ENCODE results near the gene MLF2. TPM values are rescaled to one million over a fixed set of nuclear protein-coding genes. Genes with fewer than 3 reads are reported as not detected.

Gene MLF2
- total and polyA plus RNA-seq, 9 of the 15 experiments (the other 6 are each of a cell fraction or from before 2014, with no cell fraction given) = 11.4 to 190 (median 139) TPM

DNA sequence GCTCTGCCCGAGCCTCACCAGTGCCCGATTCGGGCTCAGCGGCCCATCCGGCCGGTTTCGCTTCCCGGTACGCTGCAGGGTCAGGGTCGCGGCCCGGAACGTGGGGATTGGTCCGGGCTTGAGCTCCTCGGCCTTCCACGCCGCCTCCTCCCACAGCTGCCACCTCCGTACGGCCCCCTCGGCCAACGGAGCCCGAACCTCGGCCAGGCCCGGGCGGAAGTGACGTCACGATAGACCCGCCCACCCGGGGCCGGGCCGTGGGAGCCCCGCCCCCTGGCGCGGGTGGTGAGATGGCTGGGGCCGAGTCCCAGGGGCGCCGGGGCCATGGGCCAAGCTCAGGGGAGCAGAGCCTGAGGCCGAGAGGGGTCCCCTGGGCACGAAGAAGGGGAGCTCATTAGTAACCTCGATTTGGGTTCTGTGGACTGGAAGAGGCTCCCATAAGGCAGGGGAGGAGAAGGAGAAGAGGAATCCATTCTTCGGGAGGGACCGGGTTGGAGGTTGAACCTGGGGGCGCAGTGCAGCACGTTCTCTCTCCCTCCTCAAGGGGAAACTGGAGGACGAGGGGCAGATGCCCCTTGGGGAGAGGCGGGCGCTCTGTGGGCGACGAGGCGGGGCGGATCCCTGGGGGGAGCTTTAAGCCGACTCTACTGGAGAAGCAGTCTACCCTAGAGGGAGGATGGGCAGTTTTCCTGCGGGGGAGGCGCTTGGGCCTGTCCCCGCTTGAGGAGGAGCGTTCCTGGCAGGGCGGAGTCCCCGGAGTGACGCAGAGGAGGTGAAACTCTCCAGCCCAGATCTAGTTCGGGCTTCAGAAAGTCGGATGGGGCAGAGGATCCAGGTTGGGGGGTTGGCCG lies at the start of gene MLF2 (continued):
- TF ChIP-seq ARNT (IDR thresholded peaks at IDR 0.05) (no peak; a peak in 1 of 4 replicates), ZNF408 (CRISPR knock-in tag; IDR thresholded peaks at IDR 0.05; ENCODE audit: low read depth) (no peak), MLX (CRISPR knock-in tag; conservative IDR thresholded peaks at IDR 0.05) (no peak), SREBF1 (IDR thresholded peaks at IDR 0.05; ENCODE audit: borderline replicate concordance, low read depth, low read length) (no peak), ZNF778 (CRISPR knock-in tag; IDR thresholded peaks at IDR 0.05) (no peak), CHCHD3 (CRISPR knock-in tag; IDR thresholded peaks at IDR 0.05) (no peak), GATAD2A (IDR thresholded peaks at IDR 0.05) (no peak), ZNF124 (CRISPR knock-in tag; IDR thresholded peaks at IDR 0.05) (no peak), HSF4 (CRISPR knock-in tag; IDR thresholded peaks at IDR 0.05; ENCODE audit: borderline replicate concordance) (no peak), NFIC (IDR thresholded peaks at IDR 0.05) (peak; percentile 19; the same call in 1 of the 2 replicates), ZNF324 (CRISPR knock-in tag; IDR thresholded peaks at IDR 0.05) (no peak), ETS1 (conservative IDR thresholded peaks at IDR 0.05; ENCODE audit: control insufficient read depth, low read depth, low read length) (peak; percentile 57; the same call in 1 of the 2 replicates), TEAD2 (tag; IDR thresholded peaks at IDR 0.05) (no peak), ZNF316 (IDR thresholded peaks at IDR 0.05) (no peak), ZNF436 (CRISPR knock-in tag; IDR thresholded peaks at IDR 0.05) (no peak)
- TF ChIP-seq, protein P1, sequence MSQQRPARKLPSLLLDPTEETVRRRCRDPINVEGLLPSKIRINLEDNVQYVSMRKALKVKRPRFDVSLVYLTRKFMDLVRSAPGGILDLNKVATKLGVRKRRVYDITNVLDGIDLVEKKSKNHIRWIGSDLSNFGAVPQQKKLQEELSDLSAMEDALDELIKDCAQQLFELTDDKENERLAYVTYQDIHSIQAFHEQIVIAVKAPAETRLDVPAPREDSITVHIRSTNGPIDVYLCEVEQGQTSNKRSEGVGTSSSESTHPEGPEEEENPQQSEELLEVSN (IDR thresholded peaks at IDR 0.05; ENCODE audit: borderline replicate concordance in 1 of 2, extremely low read depth in 1 of 2, insufficient read depth in 1 of 2, insufficient read length in 1 of 2, low read depth in 1 of 2, low read length in 1 of 2, poor library complexity in 1 of 2, severe bottlenecking in 1 of 2) = no peak
- TF ChIP-seq, protein P2, sequence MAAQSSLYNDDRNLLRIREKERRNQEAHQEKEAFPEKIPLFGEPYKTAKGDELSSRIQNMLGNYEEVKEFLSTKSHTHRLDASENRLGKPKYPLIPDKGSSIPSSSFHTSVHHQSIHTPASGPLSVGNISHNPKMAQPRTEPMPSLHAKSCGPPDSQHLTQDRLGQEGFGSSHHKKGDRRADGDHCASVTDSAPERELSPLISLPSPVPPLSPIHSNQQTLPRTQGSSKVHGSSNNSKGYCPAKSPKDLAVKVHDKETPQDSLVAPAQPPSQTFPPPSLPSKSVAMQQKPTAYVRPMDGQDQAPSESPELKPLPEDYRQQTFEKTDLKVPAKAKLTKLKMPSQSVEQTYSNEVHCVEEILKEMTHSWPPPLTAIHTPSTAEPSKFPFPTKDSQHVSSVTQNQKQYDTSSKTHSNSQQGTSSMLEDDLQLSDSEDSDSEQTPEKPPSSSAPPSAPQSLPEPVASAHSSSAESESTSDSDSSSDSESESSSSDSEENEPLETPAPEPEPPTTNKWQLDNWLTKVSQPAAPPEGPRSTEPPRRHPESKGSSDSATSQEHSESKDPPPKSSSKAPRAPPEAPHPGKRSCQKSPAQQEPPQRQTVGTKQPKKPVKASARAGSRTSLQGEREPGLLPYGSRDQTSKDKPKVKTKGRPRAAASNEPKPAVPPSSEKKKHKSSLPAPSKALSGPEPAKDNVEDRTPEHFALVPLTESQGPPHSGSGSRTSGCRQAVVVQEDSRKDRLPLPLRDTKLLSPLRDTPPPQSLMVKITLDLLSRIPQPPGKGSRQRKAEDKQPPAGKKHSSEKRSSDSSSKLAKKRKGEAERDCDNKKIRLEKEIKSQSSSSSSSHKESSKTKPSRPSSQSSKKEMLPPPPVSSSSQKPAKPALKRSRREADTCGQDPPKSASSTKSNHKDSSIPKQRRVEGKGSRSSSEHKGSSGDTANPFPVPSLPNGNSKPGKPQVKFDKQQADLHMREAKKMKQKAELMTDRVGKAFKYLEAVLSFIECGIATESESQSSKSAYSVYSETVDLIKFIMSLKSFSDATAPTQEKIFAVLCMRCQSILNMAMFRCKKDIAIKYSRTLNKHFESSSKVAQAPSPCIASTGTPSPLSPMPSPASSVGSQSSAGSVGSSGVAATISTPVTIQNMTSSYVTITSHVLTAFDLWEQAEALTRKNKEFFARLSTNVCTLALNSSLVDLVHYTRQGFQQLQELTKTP (IDR thresholded peaks at IDR 0.05; ENCODE audit: low read depth in 1 of 2, partially characterized antibody in 2 of 2) = no peak
- TF ChIP-seq, protein P3, sequence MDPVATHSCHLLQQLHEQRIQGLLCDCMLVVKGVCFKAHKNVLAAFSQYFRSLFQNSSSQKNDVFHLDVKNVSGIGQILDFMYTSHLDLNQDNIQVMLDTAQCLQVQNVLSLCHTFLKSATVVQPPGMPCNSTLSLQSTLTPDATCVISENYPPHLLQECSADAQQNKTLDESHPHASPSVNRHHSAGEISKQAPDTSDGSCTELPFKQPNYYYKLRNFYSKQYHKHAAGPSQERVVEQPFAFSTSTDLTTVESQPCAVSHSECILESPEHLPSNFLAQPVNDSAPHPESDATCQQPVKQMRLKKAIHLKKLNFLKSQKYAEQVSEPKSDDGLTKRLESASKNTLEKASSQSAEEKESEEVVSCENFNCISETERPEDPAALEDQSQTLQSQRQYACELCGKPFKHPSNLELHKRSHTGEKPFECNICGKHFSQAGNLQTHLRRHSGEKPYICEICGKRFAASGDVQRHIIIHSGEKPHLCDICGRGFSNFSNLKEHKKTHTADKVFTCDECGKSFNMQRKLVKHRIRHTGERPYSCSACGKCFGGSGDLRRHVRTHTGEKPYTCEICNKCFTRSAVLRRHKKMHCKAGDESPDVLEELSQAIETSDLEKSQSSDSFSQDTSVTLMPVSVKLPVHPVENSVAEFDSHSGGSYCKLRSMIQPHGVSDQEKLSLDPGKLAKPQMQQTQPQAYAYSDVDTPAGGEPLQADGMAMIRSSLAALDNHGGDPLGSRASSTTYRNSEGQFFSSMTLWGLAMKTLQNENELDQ (CRISPR knock-in tag; IDR thresholded peaks at IDR 0.05; ENCODE audit: borderline replicate concordance) = no peak

Measured in K562 (cell line).